ENCODE results near the gene AGTRAP. TPM values are rescaled to one million over a fixed set of nuclear protein-coding genes. Genes with fewer than 3 reads are reported as not detected.

Gene AGTRAP
- total and polyA plus RNA-seq, 9 of the 15 experiments (the other 6 are each of a cell fraction or from before 2014, with no cell fraction given): 26.8 to 105 (median 57.5) TPM

- peak; percentile 13 to 19 (median 18); a peak in 2 of 6 replicates for TF ChIP-seq CTCF (IDR thresholded peaks at IDR 0.05 in 2 of 3, conservative IDR thresholded peaks at IDR 0.05 in 1 of 3; ENCODE audit: insufficient read depth in 2 of 3, low read depth in 1 of 3, low read length in 3 of 3)
- peak; percentile 73; the same call in 1 of the 2 replicates for TF ChIP-seq HMGXB4 (CRISPR knock-in tag; IDR thresholded peaks at IDR 0.05)
- 0 out of 2 replicates have a peak, but pooled peaks have one; percentile 50 for TF ChIP-seq ZHX1 (conservative IDR thresholded peaks at IDR 0.05; ENCODE audit: low read length)
- 0 out of 2 replicates have a peak, but pooled peaks have one; percentile 40 for TF ChIP-seq FOXP1 (CRISPR knock-in tag; IDR thresholded peaks at IDR 0.05)
- TF ChIP-seq MTA3 (IDR thresholded peaks at IDR 0.05; ENCODE audit: borderline replicate concordance): peak; percentile 89; the same call in 1 of the 2 replicates
- peak; percentile 91 for TF ChIP-seq BHLHE40 (IDR thresholded peaks at IDR 0.05; ENCODE audit: low read length)
- peak; percentile 93 for TF ChIP-seq FOXJ2 (tag; IDR thresholded peaks at IDR 0.05)
- TF ChIP-seq ZBED1 (IDR thresholded peaks at IDR 0.05): no peak
- peak; percentile 76 to 93 for TF ChIP-seq E2F6 (IDR thresholded peaks at IDR 0.05; ENCODE audit: borderline replicate concordance in 1 of 2, extremely low read depth in 1 of 2, insufficient read depth in 1 of 2, insufficient read length in 1 of 2, low read depth in 1 of 2, low read length in 1 of 2, poor library complexity in 1 of 2, severe bottlenecking in 1 of 2)
- peak; percentile 89 for TF ChIP-seq VEZF1 (CRISPR knock-in tag; IDR thresholded peaks at IDR 0.05)
- TF ChIP-seq USF2 (CRISPR knock-in tag; IDR thresholded peaks at IDR 0.05): peak; percentile 98
- TF ChIP-seq ZKSCAN3 (CRISPR knock-in tag; IDR thresholded peaks at IDR 0.05): no peak
- peak; percentile 27; the same call in 1 of the 2 replicates for TF ChIP-seq EP300 (IDR thresholded peaks at IDR 0.05; ENCODE audit: low read length)
- TF ChIP-seq ZNF384 (IDR thresholded peaks at IDR 0.05; ENCODE audit: low read depth, low read length): no peak
- TF ChIP-seq RAD51 (IDR thresholded peaks at IDR 0.05; ENCODE audit: borderline replicate concordance, low read depth): peak; percentile 100
Measured at GRCh38 chr1:11735854-11736745, at the start of gene AGTRAP (continued).
